Measurements from ENCODE around the gene FUT8.

The FUT8 gene

DNA sequence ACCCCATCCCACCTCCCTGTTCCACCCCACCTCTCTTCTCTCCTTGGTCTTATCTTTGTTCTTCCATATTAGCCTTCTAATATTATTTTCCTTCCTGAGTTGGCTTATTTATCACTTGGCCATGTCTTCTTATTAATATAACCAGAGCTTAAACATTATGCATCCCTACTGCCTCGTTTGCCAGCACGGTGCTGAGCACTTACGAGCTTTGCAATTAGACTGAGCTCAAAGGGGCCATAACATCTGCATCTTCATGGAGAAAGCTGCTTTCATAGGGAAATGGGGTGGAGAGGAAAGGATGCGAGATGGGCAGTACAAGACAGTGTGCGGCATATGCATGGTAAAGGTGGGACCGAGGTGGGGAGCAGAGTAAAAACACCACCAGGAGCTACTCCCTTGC lies 342.8 kb downstream of the FUT8 start:
- H3K4me1 ChIP-seq: no peaks in the 10 kb centered on the region
- no peaks in the 10 kb centered on the region for H3K36me3 ChIP-seq
- no peaks in the 10 kb centered on the region for H3K9me3 ChIP-seq
- no peak overlapping the region for H3K4me3 ChIP-seq (ENCODE audit: low read depth, low read length)
- TF ChIP-seq, protein P1, sequence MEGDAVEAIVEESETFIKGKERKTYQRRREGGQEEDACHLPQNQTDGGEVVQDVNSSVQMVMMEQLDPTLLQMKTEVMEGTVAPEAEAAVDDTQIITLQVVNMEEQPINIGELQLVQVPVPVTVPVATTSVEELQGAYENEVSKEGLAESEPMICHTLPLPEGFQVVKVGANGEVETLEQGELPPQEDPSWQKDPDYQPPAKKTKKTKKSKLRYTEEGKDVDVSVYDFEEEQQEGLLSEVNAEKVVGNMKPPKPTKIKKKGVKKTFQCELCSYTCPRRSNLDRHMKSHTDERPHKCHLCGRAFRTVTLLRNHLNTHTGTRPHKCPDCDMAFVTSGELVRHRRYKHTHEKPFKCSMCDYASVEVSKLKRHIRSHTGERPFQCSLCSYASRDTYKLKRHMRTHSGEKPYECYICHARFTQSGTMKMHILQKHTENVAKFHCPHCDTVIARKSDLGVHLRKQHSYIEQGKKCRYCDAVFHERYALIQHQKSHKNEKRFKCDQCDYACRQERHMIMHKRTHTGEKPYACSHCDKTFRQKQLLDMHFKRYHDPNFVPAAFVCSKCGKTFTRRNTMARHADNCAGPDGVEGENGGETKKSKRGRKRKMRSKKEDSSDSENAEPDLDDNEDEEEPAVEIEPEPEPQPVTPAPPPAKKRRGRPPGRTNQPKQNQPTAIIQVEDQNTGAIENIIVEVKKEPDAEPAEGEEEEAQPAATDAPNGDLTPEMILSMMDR (IDR thresholded peaks at IDR 0.05; ENCODE audit: low read depth, low read length): no peak
- no peaks in the 10 kb centered on the region for H3K27me3 ChIP-seq
- DNase-seq: no peak

DNA sequence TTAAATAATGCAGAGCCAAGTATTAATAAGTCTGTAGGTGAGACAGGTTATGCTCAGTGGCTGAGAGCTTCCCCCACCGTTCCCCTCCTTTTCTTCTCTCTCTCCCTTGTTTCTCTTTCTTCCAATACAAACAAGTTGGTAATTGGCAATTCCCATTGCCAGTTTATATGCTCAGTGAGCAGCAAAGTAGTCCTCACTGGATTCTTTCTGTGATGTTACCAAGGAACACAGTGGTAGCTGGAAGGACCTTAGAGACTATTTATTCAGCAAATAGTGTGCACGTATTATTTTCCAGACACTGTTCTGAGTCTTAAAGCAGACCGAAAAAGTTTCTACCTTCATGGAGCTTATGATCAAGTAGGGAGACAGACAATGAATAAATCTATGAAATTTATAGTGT lies 344.4 kb downstream of the FUT8 start:
- TF ChIP-seq, protein P1 (IDR thresholded peaks at IDR 0.05; ENCODE audit: low read depth, low read length): no peak
- Histone ChIP-seq H3K27me3 (no peaks in the 10 kb centered on the region), H3K9me3 (no peaks in the 10 kb centered on the region), H3K4me1 (no peaks in the 10 kb centered on the region), H3K36me3 (no peaks in the 10 kb centered on the region), H3K4me3 (ENCODE audit: low read depth, low read length) (no peak overlapping the region)
- no peak for DNase-seq

DNA sequence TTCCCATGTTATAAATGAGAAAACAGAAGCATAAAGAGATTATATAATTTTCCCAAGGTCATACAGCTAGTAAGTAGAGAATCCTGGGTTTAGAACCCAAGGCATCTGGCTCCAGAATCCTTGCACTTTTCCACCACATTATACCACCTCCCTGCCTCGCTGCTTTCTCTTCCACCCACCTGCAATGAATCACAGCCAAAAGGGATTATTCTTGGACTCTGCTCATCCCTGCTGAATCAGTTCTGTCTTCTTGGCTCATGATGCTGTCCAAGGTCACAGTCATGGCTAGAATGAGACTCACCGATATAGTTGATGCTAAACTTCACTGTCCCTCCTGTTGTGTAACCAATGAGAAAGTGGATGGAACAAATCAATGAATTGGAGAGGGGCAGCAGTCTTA lies 356.6 kb downstream of the FUT8 start:
- no peaks in the 10 kb centered on the region for H3K27me3 ChIP-seq
- DNase-seq: no peak
- TF ChIP-seq, protein P1 (IDR thresholded peaks at IDR 0.05; ENCODE audit: low read depth, low read length): no peak
- H3K4me3 ChIP-seq (ENCODE audit: low read depth, low read length): no peak overlapping the region
- no peaks in the 10 kb centered on the region for H3K9me3 ChIP-seq
- no peaks in the 10 kb centered on the region; the same call in 1 of the 2 replicates for H3K4me1 ChIP-seq
- no peaks in the 10 kb centered on the region for H3K36me3 ChIP-seq

DNA sequence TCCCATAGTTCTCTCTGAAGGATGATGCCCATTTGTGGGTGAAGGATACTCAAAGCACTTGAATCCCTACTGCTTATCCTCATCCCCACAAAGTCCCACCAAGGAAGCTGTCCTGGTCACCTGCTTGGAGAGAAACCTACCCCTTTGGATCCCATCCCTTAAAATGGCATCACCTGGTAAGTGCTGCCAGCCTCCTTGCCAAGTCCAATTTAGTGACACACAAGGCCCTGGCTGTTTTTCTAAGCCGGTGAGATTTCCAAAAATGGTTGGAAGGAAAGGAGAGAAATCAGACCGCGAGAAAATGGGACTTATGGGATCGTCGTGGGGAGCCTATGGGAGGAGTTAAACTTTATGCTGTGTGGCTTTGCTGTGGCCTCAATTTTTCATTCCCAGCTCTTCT lies 358.2 kb downstream of the FUT8 start:
- no peaks in the 10 kb centered on the region for H3K27me3 ChIP-seq
- H3K4me1 ChIP-seq: no peaks in the 10 kb centered on the region
- H3K36me3 ChIP-seq: no peaks in the 10 kb centered on the region
- H3K4me3 ChIP-seq (ENCODE audit: low read depth, low read length): no peak overlapping the region
- H3K9me3 ChIP-seq: no peaks in the 10 kb centered on the region
- DNase-seq: no peak
- TF ChIP-seq, protein P1 (IDR thresholded peaks at IDR 0.05; ENCODE audit: low read depth, low read length): no peak

DNA sequence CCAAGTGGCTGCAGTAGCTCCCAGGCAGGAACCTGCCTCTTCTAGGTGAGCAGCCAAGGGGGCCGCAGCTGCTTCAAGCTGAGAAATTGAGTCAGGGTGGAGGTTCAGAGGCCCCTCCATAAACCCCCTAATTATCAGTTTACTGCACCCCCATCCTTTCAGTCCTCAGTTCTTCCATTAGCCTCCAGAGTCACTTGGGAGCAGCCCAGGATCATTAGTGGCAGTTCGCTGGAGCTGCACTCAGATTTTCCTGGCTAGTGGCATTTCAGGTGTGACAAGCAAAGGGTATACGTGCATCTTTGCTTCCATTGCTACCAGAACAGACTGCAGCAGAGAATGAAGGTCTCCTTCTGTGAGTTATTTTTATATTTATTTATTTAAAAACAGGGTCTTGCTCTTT lies 358.7 kb downstream of the FUT8 start:
- Histone ChIP-seq H3K4me1 (no peaks in the 10 kb centered on the region), H3K4me3 (ENCODE audit: low read depth, low read length) (no peak overlapping the region), H3K27me3 (no peaks in the 10 kb centered on the region), H3K9me3 (no peaks in the 10 kb centered on the region), H3K36me3 (no peaks in the 10 kb centered on the region)
- no peak for DNase-seq
- TF ChIP-seq, protein P1 (IDR thresholded peaks at IDR 0.05; ENCODE audit: low read depth, low read length): no peak

DNA sequence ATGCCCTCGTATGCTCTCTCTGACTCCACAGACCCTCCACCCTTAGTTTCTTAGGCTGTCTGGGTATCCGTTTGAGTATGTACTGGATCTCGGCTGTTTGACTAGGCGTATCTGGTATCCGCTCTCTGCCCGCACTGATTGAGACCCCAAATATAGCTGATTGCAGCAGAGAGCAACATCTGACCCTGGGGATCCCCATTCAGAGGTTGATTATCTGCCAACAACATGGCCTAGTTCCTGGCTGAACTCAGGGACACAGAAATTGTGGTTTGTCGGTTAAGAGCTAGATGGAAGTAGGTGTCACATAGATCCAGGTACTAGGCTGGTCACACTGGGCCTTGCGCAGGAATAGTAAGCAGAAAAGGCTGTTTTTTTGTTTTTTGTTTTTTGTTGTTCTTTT lies 359.9 kb downstream of the FUT8 start:
- TF ChIP-seq, protein P1 (IDR thresholded peaks at IDR 0.05; ENCODE audit: low read depth, low read length): no peak
- H3K36me3 ChIP-seq: no peaks in the 10 kb centered on the region
- no peak overlapping the region for H3K4me3 ChIP-seq (ENCODE audit: low read depth, low read length)
- DNase-seq: no peak
- no peaks in the 10 kb centered on the region for H3K27me3 ChIP-seq
- no peaks in the 10 kb centered on the region for H3K9me3 ChIP-seq
- no peaks in the 10 kb centered on the region for H3K4me1 ChIP-seq
